Measurements from ENCODE around the gene CPEB3.
A peak's percentile ranks its signal among the peaks of the same experiment; 100 is the strongest.
"Not testable (repeated sequence)": the region's sequence is repeated elsewhere in the genome, so short reads cannot be mapped to it uniquely, and the experiment has no call there.

CPEB3 gene

DNA sequence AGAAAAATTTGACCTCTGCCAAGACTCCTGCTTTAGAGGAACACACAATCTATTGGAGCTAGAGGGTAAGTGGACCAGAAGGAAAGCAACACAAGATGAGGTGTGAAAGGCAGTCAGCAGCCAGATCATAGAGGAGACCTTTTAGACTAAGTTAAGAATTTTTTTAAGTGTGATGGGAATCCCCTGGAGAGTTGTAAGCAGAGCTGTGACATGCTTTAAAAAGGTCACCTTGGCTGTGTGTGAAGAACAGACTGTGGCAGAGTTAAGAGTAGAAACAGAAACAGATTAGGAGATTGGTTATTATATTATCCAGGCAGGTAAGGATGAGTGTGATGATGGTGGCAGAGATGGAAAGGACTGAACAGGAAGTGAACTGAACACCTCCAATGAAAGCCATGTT is 23.5 kb downstream of the CPEB3 start:
- DNase-seq (ENCODE audit: low spot score), result no peak

DNA sequence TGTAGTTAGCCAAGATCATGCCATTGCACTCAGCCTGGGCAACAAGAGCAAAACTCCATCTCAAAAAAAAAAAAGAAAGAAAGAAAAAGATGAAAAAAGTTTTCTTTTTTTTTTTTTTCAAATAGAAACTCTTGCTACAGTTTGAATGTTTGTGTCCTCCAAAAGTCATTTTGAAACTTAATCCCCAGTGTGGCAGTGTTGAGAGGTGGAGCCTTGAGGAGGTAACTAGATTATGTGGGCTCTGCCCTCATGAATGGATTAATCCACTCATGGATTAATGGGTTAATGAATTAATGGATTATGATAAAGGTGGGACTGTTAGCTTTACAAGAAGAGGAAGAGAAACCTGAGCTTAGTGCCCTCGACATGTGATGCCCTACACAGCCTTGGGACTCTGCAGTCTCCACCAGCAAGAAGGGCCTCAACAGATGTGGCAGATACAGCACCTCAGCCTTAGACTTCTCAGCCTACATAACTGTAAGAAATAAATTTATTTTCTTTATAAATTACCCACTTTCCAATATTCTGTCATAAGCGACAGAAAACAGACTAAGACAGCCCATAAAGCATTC is 25.1 kb downstream of the CPEB3 start:
- no peak for DNase-seq (ENCODE audit: low spot score)

GRCh38 chr10:92264249-92264648 is 26.6 kb downstream of the CPEB3 start:
- DNase-seq (ENCODE audit: low spot score), result no peak

DNA sequence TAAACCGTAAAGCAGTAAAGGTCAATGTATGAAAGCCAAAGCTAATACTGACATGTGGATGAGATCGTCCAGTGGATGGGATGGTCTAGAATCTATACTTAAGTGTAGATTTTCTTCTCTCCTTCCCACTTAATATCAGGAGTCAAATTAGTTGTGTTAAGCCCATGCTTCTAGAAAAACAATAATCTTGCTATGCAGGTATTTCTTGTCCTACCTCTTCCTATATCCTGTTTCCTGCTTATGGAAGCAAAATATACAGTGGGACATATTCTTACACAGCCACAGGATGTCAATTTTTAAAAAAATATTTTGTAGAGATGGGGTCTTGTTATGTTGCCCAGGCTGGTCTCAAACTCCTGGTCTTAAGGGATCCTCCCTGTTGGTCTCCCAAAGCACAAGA is 27.5 kb downstream of the CPEB3 start:
- DNase-seq (ENCODE audit: low spot score), result no peak

- no peak for DNase-seq (ENCODE audit: low spot score)
Observed at GRCh38 chr10:92248566-92248965, 42.3 kb downstream of the CPEB3 start.

- DNase-seq (ENCODE audit: low spot score), result no peak
Observed at GRCh38 chr10:92244796-92245195, 46.1 kb downstream of the CPEB3 start.

DNA sequence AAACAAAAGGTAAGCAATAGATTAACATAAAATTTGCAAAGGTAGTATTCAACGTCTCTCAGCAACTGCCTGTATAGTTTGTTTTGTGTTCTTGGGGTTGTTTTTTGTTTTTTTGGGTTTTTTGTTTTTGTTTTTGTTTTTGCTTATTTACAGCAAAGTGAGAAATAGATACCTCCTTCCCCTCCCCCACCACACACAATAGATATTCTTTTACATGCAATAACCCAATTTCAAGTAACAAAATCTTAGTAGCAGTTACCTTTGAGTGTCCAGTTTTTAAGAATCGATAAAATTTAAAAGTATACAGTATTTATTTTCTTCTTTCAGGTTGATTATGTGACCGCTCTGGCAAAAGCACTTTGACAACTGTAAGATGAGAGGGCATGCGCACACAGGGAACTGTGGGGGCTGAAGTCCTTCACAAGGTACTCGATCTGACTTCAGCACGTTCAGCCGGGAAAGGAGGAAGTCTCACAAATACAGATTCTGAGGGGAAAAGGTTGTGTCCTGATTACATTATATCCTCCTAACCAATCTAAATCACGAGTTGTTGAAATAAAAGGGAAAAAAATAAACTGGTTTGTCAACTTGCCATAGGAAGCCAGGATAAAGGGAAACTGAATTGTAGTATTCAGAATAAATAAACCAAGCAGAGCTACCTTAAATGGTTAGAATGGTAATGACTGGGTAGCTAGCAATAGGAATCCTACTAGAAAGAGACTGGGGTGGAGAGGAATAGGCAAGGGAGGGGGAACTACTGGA is 47.8 kb downstream of the CPEB3 start:
- peak; percentile 62 for DNase-seq (ENCODE audit: low spot score)

- DNase-seq (ENCODE audit: low spot score), result no peak
Observed at GRCh38 chr10:92242380-92242779, 48.5 kb downstream of the CPEB3 start.

- DNase-seq (ENCODE audit: low spot score), result no peak
Observed at GRCh38 chr10:92241501-92241900, 49.4 kb downstream of the CPEB3 start.

- no peak for DNase-seq (ENCODE audit: low spot score)
Observed at GRCh38 chr10:92241158-92241500, 49.7 kb downstream of the CPEB3 start.

DNA sequence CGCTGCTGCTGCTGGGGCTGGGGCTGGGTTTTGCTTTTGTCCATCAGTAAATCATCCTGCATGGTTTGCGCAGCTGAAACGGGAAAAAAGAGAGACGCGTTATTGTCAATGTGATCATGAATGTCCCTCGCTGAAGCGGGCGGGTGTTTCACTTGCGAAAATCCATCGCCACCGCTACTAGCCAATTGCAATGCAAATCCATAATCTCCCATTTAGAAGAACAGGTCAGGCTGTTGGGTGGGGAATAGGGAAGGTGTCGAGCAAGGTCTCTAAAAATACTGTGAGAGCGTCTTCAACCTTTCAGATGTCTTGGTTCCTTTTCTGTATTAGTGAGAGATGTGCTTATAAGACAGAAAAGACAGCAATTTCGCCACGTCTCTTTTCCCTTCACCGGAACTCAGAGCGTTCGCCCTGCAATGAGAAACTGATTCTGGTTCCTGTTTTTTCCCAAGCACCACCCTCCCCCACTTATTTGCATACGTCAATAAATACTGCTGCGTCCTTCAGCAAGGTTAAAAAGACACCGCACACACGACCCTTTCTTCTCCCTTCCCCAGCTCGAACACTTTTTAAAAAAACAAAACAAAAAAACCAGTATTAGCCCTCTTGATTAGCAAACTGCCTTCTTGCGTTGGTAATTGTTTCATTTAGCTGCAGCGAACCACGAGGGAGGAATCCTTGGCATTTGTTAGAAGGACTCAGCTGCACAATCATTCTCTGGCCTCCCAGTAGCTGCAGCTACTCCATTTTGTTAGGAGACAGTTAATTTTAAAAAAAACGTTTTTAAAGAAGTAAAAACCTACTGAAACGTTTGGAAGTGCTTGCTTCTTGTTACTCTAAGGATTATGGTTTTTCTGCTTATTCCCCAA is 50.4 kb downstream of the CPEB3 start:
- DNase-seq (ENCODE audit: low spot score), result peak; percentile 67

DNA sequence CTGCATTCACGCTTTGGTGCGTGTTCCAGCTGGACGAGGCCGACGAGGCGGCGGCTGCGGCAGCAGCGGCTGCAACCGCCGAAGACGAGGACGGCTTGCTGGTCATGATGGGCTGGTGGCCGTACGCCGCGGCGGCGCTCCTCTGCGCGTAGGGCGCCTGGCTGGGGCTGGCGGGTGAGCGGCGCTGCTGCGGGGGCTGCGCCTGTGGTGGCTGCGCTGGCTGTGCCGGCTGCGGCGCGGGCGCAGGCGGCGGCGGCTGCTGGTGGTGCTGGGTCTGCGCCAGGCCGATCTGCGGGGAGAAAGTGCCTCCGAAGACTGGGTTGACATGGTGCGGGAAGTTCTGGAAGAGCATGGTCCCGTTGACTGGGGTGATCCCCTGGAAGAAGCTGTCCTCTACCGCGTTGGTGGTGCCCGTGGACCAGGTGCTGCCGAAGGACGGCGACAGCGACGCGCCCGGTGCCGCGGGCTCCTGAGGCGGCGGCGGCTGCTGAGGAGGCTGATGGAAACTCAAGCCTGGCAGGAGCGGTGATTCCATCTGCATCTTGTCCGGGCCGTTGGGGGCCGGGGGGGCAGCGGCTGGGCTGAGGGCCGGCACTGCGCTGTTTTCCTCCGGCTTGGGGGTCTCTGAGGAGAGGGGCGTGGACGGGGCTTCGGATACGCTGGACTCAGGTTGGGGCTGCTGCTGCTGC is 51.1 kb downstream of the CPEB3 start:
- peak; percentile 13 for DNase-seq (ENCODE audit: low spot score)

DNA sequence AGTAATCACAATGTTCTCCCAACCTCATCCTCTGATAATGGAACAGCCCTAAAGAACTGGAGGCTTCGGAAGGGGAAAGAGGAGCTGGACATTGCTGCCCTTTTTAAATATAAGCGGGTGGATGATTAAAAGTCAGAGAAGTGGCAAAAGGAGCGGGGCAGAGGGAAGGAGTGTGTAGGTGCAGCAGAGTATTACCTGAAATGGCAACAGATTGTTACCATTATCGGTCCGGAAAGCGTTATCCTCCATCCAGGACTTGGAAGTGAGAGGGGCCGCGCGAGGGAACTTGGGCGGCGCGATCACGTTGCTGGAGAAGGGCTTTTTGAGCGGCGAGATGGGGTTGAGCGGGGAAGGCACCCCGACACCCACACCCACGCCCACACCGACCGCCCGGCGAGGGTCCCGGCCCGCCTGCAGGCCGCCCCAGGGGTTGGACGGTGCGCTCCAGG is 51.7 kb downstream of the CPEB3 start:
- DNase-seq (ENCODE audit: low spot score), result no peak

DNA sequence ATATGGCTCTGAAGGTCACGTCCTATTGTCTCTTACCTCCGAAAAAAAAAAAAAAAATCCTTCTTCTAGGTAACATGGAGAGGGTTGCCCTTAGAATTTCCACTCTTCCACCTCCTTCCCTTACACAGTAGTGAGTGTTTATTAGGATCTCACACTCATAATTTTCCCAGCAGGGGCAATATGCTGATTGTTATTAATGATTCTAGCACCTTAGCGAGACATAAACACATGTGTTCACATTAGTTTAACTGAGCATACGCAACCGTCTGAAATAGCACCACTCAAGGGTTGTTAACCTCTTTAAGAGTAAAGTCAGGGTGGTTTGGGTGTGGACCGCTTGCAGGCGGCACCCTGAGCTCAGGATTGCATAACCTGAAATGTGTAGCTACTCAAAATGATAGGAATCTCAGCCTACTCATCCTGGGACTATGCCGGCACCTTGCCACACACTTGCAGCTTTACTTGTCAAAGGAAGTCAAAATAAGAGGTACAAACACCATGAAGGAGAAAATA is 52.2 kb downstream of the CPEB3 start:
- DNase-seq (ENCODE audit: low spot score), result peak; percentile 52

DNA sequence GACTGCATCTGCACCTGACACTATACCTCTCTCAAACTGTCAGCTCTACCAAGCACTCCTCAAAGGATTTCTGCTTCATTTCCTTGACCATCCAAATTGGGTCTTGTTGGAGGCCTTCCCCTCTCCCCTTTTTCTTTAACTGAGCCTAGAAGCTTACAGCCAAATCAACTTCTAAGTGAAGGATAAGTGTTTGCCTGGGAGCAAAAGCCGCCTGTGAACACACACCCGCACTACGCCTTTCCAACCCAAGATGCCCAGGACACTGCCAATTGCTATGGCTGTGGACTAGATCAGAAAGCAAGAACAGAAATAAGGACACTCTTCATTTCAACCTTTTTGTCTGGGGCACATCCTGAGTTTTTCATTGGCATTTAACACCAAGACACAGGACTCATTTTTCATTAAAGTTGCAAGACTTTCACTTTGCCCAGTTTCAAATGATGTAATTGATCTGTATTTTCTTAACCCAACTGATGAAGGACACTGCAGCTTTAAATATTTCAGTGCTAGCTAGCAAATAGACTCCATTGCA is 52.8 kb downstream of the CPEB3 start:
- DNase-seq (ENCODE audit: low spot score), result no peak

GRCh38 chr10:92231196-92231595 is 59.7 kb downstream of the CPEB3 start:
- no peak for DNase-seq (ENCODE audit: low spot score)

GRCh38 chr10:92222603-92223262 is 68.1 kb downstream of the CPEB3 start:
- DNase-seq (ENCODE audit: low spot score), result peak; percentile 74

DNA sequence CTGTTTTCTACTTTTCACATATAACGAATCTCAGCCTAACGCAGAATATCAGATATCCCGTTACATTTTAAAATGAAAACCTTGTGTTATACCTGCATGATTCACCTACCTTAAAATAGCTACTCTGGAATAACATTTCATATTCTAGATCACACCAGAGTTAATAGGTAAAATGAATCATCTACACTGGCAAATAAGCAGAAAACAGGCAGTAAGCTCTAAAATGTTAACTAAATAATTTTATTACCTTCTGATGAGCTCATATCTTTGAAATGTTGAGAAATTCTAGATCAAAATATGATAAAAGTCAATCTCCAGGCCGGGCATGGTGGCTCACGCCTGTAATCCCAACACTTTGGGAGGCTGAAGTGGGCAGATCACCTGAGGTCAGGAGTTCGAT is 71.3 kb downstream of the CPEB3 start:
- no peak for DNase-seq (ENCODE audit: low spot score)

DNA sequence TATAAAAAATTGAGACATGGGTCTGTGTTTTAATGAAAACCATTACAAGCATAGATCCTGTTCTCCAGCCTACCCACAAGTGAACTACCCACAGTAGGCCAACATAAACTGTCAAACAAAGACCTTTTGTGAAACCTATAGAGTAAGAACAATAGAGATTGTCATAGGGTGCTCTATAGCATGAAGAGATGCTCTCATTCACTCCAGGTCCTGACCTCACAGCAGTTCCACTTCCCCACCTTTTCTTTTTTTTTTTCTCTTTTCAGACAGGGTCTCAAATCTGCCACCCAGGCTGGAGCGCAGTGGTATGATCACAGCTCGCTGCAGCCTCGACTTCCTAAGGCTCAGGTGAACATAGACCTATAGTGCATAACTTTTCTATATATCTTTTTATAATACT is 72.3 kb downstream of the CPEB3 start:
- DNase-seq (ENCODE audit: low spot score), result no peak

GRCh38 chr10:92216608-92217007 is 74.3 kb downstream of the CPEB3 start:
- not testable (repeated sequence) for DNase-seq (ENCODE audit: low spot score)

GRCh38 chr10:92215222-92215621 is 75.7 kb downstream of the CPEB3 start:
- not testable (repeated sequence) for DNase-seq (ENCODE audit: low spot score)
